ENCODE results near the gene CDIP1.

DNA sequence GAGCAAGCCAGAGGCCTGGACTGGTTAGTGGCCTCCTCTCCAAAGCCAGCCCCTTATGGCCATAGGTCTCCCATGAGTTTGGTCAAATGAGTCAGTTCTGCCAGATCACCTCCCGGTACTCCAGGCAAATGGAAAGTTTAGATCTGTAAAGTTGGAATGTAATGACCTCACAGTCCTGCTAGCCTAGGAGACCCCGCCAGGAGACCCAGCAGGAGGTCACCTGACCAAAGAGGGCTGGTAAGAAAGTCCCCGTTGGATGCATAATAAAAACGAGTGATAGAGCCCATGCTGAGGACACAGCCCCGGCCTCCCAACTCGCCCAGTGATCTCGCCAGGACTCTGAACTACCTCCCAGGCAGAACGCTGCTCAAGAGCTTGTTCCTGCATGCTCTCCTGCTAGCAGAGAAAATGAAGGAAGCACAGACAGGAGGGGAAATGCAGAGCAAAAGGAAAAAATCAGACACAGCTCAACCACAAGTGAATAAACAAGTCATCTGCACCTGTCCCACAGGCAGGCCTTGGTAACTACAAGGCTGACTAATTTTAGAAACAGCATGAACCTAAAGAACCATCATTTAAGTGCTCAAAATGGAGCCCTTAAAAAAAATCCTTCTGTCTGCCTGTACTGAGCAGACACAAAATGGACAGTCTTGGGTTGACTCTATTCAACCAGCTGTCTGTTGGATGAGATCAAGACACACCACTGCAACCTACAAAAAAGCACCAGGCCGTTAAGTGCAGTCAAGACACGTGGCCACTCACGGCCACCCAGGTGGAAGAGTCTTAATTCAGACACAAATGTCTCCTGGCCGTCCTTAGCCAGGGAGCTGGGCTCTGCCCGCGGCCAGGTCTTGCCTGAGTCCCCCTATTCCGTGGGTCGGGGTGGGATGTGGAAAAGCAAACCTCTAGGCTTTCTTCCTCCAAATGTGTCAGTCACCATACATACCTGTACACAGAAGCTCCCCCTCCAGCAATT, 9.2 kb downstream of the CDIP1 start:
- TF ChIP-seq, protein P1, sequence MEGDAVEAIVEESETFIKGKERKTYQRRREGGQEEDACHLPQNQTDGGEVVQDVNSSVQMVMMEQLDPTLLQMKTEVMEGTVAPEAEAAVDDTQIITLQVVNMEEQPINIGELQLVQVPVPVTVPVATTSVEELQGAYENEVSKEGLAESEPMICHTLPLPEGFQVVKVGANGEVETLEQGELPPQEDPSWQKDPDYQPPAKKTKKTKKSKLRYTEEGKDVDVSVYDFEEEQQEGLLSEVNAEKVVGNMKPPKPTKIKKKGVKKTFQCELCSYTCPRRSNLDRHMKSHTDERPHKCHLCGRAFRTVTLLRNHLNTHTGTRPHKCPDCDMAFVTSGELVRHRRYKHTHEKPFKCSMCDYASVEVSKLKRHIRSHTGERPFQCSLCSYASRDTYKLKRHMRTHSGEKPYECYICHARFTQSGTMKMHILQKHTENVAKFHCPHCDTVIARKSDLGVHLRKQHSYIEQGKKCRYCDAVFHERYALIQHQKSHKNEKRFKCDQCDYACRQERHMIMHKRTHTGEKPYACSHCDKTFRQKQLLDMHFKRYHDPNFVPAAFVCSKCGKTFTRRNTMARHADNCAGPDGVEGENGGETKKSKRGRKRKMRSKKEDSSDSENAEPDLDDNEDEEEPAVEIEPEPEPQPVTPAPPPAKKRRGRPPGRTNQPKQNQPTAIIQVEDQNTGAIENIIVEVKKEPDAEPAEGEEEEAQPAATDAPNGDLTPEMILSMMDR (IDR thresholded peaks at IDR 0.05; ENCODE audit: low read depth, low read length) = no peak
- TF ChIP-seq POLR2A (IDR thresholded peaks at IDR 0.05; ENCODE audit: extremely low read depth, insufficient read length) = no peak

Data from NB4 (cell line).